NCI-H1417 treated with DMSO at 0.1 percent for 48 hours (cell line): ENCODE measurements around the gene HHEX.
"Not testable (repeated sequence)": the region's sequence is repeated elsewhere in the genome, so short reads cannot be mapped to it uniquely, and the experiment has no call there.

Experiments used
- DNase-seq: peaks from one replicate; lab custom pipeline; 2025; lab: John Stamatoyannopoulos, UW

The HHEX gene

DNA sequence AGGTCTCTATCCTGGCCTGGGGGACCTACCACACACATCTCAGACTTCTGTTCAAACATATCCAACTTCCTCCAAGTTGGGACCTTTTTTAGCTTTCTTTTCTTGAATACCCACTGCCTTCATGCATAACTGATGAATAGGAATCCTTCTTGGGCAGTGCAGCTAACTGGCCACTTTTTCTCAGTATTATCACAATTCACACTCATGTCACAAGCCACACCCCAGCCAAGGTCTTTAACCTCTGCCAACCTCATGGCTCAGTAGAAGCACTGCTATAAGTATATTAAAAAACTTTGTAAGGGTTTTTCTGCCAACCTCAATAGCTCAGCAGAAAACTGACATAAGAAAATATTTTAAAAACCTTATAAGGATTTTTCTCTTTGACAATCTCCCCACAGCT is 44.5 kb downstream of the HHEX start:
- no peak for DNase-seq

DNA sequence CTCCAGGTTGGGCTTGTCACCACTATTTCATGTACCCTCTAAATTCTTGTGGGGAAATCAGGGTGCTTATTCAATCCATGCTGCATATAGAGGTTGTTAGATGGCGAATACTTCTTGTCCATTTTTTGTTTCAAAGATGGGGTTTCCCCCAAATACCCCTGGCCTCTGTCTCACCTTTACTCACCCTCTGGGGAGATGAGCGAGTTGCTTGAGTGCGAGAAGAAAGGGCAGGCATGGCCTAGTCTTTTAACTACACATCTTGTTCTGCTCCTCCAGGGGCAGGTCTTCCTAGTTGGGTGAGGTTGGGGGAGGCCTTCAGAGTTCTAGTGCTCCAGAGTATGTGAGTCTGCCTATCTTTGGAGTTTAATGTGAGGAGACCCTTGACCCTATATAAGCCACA is 46.2 kb downstream of the HHEX start:
- no peak for DNase-seq

- no peak for DNase-seq
Measured at GRCh38 chr10:92737484-92737883, 47.7 kb downstream of the HHEX start.

DNA sequence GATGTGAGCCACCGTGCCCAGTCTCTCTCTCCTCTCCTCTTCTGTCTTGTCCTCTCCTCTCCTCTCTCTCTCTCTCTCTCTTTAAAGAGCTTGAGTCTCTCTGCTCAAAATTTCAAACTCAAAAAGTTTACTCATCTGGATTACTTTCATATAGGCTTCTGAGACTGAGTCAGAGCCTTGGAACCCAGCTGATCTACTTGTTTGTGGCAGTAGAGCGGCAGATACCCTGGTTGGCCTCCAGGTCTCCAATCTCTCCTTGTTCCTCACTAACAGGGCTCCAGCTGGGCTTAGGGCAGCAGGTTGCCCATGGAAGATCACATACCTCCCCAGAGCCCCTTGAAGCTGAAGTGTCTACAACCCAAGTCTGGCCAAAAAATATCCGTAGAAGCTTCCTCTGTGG is 51.0 kb downstream of the HHEX start:
- DNase-seq: no peak

DNA sequence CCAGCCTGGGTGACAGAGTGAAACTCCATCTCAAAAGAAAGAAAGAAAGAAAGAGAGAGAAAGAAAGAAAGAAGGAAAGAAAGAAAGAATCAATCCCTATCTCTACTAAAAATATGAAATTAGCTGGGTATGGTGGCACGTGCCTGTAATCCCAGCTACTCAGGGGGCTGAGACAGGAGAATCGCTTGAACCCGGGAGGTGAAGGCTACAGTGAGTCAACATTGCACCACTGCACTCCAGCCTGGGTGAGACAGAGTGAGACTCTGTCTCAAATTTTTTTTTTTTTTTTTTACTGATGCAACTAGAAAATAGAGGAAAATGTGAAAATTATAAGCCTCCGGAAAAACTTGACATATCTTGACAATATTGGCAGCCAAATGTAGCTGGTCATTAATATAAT is 52.0 kb downstream of the HHEX start:
- DNase-seq: not testable (repeated sequence)

GRCh38 chr10:92742331-92743228 is 52.8 kb downstream of the HHEX start:
- no peak for DNase-seq
